ENCODE results near the gene SULT2A1.

DNA sequence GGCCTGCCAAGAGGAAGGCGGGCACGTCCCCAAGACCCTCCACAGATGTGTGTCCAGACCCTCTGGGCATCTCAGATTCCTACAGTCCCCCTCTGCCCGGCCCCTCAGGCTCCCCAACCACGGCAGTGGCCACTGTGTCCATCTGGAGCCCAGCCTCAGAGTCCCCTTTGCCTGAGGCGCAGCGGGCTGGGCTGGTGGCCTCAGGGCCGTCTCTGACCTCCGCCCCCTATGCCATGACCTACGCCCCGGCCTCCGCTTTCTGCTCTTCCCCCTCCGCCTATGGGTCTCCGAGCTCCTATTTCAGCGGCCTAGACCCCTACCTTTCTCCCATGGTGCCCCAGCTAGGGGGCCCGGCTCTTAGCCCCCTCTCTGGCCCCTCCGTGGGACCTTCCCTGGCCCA is 46.7 kb downstream of the SULT2A1 start:
- TF ChIP-seq, protein P1, sequence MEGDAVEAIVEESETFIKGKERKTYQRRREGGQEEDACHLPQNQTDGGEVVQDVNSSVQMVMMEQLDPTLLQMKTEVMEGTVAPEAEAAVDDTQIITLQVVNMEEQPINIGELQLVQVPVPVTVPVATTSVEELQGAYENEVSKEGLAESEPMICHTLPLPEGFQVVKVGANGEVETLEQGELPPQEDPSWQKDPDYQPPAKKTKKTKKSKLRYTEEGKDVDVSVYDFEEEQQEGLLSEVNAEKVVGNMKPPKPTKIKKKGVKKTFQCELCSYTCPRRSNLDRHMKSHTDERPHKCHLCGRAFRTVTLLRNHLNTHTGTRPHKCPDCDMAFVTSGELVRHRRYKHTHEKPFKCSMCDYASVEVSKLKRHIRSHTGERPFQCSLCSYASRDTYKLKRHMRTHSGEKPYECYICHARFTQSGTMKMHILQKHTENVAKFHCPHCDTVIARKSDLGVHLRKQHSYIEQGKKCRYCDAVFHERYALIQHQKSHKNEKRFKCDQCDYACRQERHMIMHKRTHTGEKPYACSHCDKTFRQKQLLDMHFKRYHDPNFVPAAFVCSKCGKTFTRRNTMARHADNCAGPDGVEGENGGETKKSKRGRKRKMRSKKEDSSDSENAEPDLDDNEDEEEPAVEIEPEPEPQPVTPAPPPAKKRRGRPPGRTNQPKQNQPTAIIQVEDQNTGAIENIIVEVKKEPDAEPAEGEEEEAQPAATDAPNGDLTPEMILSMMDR (IDR thresholded peaks at IDR 0.05): no peak
- no peak for TF ChIP-seq POLR2A (IDR thresholded peaks at IDR 0.05)
